GM23338 (cell line): ENCODE measurements around the gene SPINDOC. TPM values are rescaled to one million over a fixed set of nuclear protein-coding genes. Genes with fewer than 3 reads are reported as not detected.

Experiments
- ATAC-seq: fragments of 200-7000 bp; cut with Tn5 transposase; 3 replicates; pipeline ENCODE4 v1.9.1; 2020
- DNase-seq: peaks from one replicate; pipeline ENCODE4 v3.0.0-alpha.2; 2015; ENCODE audit warnings: low spot score
- H2AFZ ChIP-seq: fragments of 200-600 bp; sonication (generic); 2 replicates; pipeline ENCODE4 v1.8.0; 2016; ENCODE audit warnings: antibody characterized with exemption, mild to moderate bottlenecking, moderate library complexity
- H3F3A ChIP-seq: fragments of 200-600 bp; sonication (generic); replicated peaks from 2 replicates; pipeline ENCODE4 v1.8.0; 2017; ENCODE audit warnings: antibody characterized with exemption, mixed run types, low read depth
- H3K27ac ChIP-seq: fragments of 200-600 bp; sonication (generic); 2 replicates; pipeline ENCODE4 v1.6.1; 2016; ENCODE audit warnings: low read depth
- H3K27me3 ChIP-seq: fragments of 200-600 bp; sonication (generic); 2 replicates; pipeline ENCODE4 v1.8.0; 2016; ENCODE audit warnings: mild to moderate bottlenecking, mixed run types, moderate library complexity; ENCODE audit not compliant: insufficient read depth
- H3K36me3 ChIP-seq: fragments of 200-600 bp; sonication (generic); 2 replicates; pipeline ENCODE4 v1.8.0; 2016; ENCODE audit warnings: mild to moderate bottlenecking; ENCODE audit not compliant: insufficient read depth
- H3K4me1 ChIP-seq: fragments of 200-600 bp; sonication (generic); 2 replicates; pipeline ENCODE4 v1.8.0; 2016; ENCODE audit warnings: mild to moderate bottlenecking, moderate library complexity; ENCODE audit not compliant: insufficient read depth
- H3K4me2 ChIP-seq: fragments of 200-600 bp; sonication (generic); 2 replicates; pipeline ENCODE4 v1.7.1; 2017; ENCODE audit warnings: mixed run types
- H3K4me3 ChIP-seq: fragments of 200-600 bp; sonication (generic); 2 replicates; pipeline ENCODE4 v1.6.1; 2016; ENCODE audit warnings: mixed run types
- H3K79me2 ChIP-seq: fragments of 200-600 bp; sonication (generic); replicated peaks from 2 replicates; pipeline ENCODE4 v1.8.0; 2017; ENCODE audit warnings: mild to moderate bottlenecking; ENCODE audit not compliant: insufficient read depth
- H3K9me2 ChIP-seq: fragments of 200-600 bp; sonication (generic); 2 replicates; pipeline ENCODE4 v1.8.0; 2017; ENCODE audit not compliant: insufficient read depth
- H4K20me1 ChIP-seq: fragments of 200-600 bp; sonication (generic); replicated peaks from 2 replicates; pipeline ENCODE4 v1.8.0; 2017; ENCODE audit warnings: mild to moderate bottlenecking; ENCODE audit not compliant: insufficient read depth
- H3K27ac Mint-ChIP-seq: 2 replicates; pipeline ENCODE4 v1.8.0; 2020; ENCODE audit warnings: inconsistent platforms, mild to moderate bottlenecking, moderate library complexity, mixed read lengths
- H3K27me3 Mint-ChIP-seq: 3 replicates; pipeline ENCODE4 v1.8.0; 2022; ENCODE audit warnings: low read depth, mild to moderate bottlenecking, moderate library complexity, mixed read lengths, inconsistent platforms; ENCODE audit not compliant: insufficient read depth, poor library complexity
- H3K36me3 Mint-ChIP-seq: 3 replicates; pipeline ENCODE4 v1.8.0; 2021; ENCODE audit warnings: low read depth, mild to moderate bottlenecking, inconsistent platforms, moderate library complexity, mixed read lengths
- H3K4me1 Mint-ChIP-seq: 3 replicates; pipeline ENCODE4 v1.8.0; 2020; ENCODE audit warnings: mild to moderate bottlenecking, inconsistent platforms, mixed read lengths
- H3K4me3 Mint-ChIP-seq: 3 replicates; pipeline ENCODE4 v1.8.0; 2021; ENCODE audit warnings: moderate library complexity, mild to moderate bottlenecking, inconsistent platforms, mixed read lengths
- H3K9me3 Mint-ChIP-seq: 3 replicates; pipeline ENCODE4 v1.8.0; 2020; ENCODE audit warnings: moderate library complexity, mild to moderate bottlenecking, inconsistent platforms, mixed read lengths
- CREB1 ChIP-seq: fragments of 250-450 bp; sonication (Bioruptor Pico); IDR thresholded peaks from 2 replicates; pipeline ENCODE4 v1.5.0; 2020; ENCODE audit warnings: low read depth, mild to moderate bottlenecking, moderate library complexity
- CTCF ChIP-seq, 2 experiments: fragments of 200-600 bp in 1 of 2; sonication (generic) in 1 of 2; conservative IDR thresholded peaks; 2 replicates each; pipeline versions ENCODE4 v1.5.1 to v1.6.1; 2016 to 2017; ENCODE audit warnings: antibody characterized with exemption in 2 of 2, low read depth in 2 of 2, mild to moderate bottlenecking in 2 of 2, moderate library complexity in 1 of 2
- ETS1 ChIP-seq: IDR thresholded peaks from 2 replicates; pipeline ENCODE4 v1.6.1; 2016; ENCODE audit warnings: antibody characterized with exemption
- EZH2 ChIP-seq: fragments of 200-600 bp; sonication (generic); IDR thresholded peaks from one replicate; pipeline ENCODE4 v1.8.0; 2017; ENCODE audit warnings: antibody characterized with exemption, mild to moderate bottlenecking, low read depth; ENCODE audit not compliant: unreplicated experiment
- EZH2phosphoT487 ChIP-seq: fragments of 200-600 bp; sonication (generic); IDR thresholded peaks from one replicate; pipeline ENCODE4 v1.8.1; 2018; ENCODE audit warnings: antibody characterized with exemption; ENCODE audit not compliant: unreplicated experiment
- NANOG ChIP-seq: IDR thresholded peaks from 2 replicates; pipeline ENCODE4 v1.6.1; 2016; ENCODE audit warnings: antibody characterized with exemption, borderline replicate concordance
- POLR2AphosphoS5 ChIP-seq: IDR thresholded peaks from 2 replicates; pipeline ENCODE4 v1.6.1; 2016; ENCODE audit warnings: antibody characterized with exemption, low read depth
- REST ChIP-seq: IDR thresholded peaks from one replicate; pipeline ENCODE4 v1.6.1; 2018; ENCODE audit warnings: antibody characterized with exemption; ENCODE audit not compliant: unreplicated experiment
- STAT1 ChIP-seq: IDR thresholded peaks from one replicate; pipeline ENCODE4 v1.6.1; 2016; ENCODE audit warnings: antibody characterized with exemption; ENCODE audit not compliant: unreplicated experiment
- ZNF331 ChIP-seq: fragments of 250-450 bp; sonication (Bioruptor Pico); IDR thresholded peaks from 2 replicates; pipeline ENCODE4 v1.5.0; 2020; ENCODE audit warnings: low read depth, mild to moderate bottlenecking, moderate library complexity
- polyA plus RNA-seq: library from polyadenylated mRNA; unstranded; fragments of >200 nt; fragmentation: Nextera tagmentation; extraction: Ambion mirVana; gene quantifications from 2 replicates; pipeline ENCODE4 v1.2.1, GENCODE V29; 2016
- total RNA-seq: library from RNA; depleted of rRNA; stranded (reverse); fragments of >200 nt; shearing (Covaris generic); gene quantifications from 2 replicates; pipeline ENCODE4 v1.2.3, GENCODE V29; 2014

The SPINDOC gene
- total and polyA plus RNA-seq, 2 experiments from 2014 or later: 9.4 to 84.7 TPM

- H3K27me3 Mint-ChIP-seq: peaks cover 7% of the 10 kb centered on the region
- Histone ChIP-seq H3K27ac (no peak overlapping the region), H3K9me2 (no peaks in the 10 kb centered on the region), H3K27me3 (no peaks in the 10 kb centered on the region), H3K4me3 (no peak overlapping the region), H3K79me2 (no peaks in the 10 kb centered on the region), H3K4me1 (no peaks in the 10 kb centered on the region), H3F3A (no peaks in the 10 kb centered on the region), H4K20me1 (no peaks in the 10 kb centered on the region; the same call in 1 of the 2 replicates), H2AFZ (no peak overlapping the region), H3K36me3 (no peaks in the 10 kb centered on the region), H3K4me2 (no peak overlapping the region)
- H3K4me3 Mint-ChIP-seq: no peak overlapping the region
- peaks cover 17% of the 10 kb centered on the region for H3K9me3 Mint-ChIP-seq
- H3K36me3 Mint-ChIP-seq: peaks cover 2% of the 10 kb centered on the region; the same call in 1 of the 3 replicates
- H3K27ac Mint-ChIP-seq: no peak overlapping the region
- no peak for DNase-seq
- ATAC-seq: no peak
- H3K4me1 Mint-ChIP-seq: no peaks in the 10 kb centered on the region; the same call in 2 of the 3 replicates
- TF ChIP-seq EZH2phosphoT487: no peak
- TF ChIP-seq STAT1: no peak
- no peak for TF ChIP-seq EZH2
- TF ChIP-seq POLR2AphosphoS5: no peak
- no peak for TF ChIP-seq ETS1
- no peak for TF ChIP-seq ZNF331 (CRISPR knock-in tag)
- no peak for TF ChIP-seq NANOG
Observed at GRCh38 chr11:63800921-63801320, 12.3 kb upstream of the SPINDOC start.

- Mint-ChIP-seq H3K36me3 (peaks cover 2% of the 10 kb centered on the region; the same call in 1 of the 3 replicates), H3K27ac (no peak overlapping the region), H3K9me3 (peaks cover 4% of the 10 kb centered on the region; the same call in 2 of the 3 replicates), H3K27me3 (peaks cover 5% of the 10 kb centered on the region), H3K4me1 (no peaks in the 10 kb centered on the region; the same call in 2 of the 3 replicates), H3K4me3 (no peak overlapping the region)
- DNase-seq (no peak), ATAC-seq (peak; percentile 45; the same call in 1 of the 3 replicates)
- Histone ChIP-seq H3K4me1 (no peaks in the 10 kb centered on the region), H3K27ac (no peak overlapping the region), H4K20me1 (no peaks in the 10 kb centered on the region; the same call in 1 of the 2 replicates), H3K27me3 (no peaks in the 10 kb centered on the region), H3K36me3 (no peaks in the 10 kb centered on the region), H3K4me2 (no peak overlapping the region), H3F3A (0 out of 2 replicates have a peak, but pooled peaks cover 4% of the 10 kb centered on the region), H3K79me2 (no peaks in the 10 kb centered on the region), H2AFZ (peak overlapping the region; percentile 23; the same call in 1 of the 2 replicates), H3K4me3 (no peak overlapping the region), H3K9me2 (no peaks in the 10 kb centered on the region)
- TF ChIP-seq EZH2 (no peak), CREB1 (CRISPR knock-in tag) (no peak), ETS1 (no peak), EZH2phosphoT487 (no peak), STAT1 (no peak), CTCF (conservative IDR thresholded peaks at IDR 0.05; ENCODE audit: low read depth in 2 of 2) (no peak), NANOG (no peak), ZNF331 (CRISPR knock-in tag) (no peak), REST (no peak)
Observed at GRCh38 chr11:63802637-63803414, 10.4 kb upstream of the SPINDOC start.
